Ramos (cell line): Measurements from ENCODE around the gene PTPMT1.
"Not testable (repeated sequence)": the region's sequence is repeated elsewhere in the genome, so short reads cannot be mapped to it uniquely, and the experiment has no call there.

ENCODE experiments used
- in situ Hi-C: fragments of 300-500 bp; cut with MboI; formaldehyde crosslinking; loops from one replicate; pipeline ENCODE4 v1.14.3; 2022; ENCODE audit warnings: low sequenced_read_pairs; ENCODE audit not compliant: unreplicated experiment

PTPMT1 gene

DNA sequence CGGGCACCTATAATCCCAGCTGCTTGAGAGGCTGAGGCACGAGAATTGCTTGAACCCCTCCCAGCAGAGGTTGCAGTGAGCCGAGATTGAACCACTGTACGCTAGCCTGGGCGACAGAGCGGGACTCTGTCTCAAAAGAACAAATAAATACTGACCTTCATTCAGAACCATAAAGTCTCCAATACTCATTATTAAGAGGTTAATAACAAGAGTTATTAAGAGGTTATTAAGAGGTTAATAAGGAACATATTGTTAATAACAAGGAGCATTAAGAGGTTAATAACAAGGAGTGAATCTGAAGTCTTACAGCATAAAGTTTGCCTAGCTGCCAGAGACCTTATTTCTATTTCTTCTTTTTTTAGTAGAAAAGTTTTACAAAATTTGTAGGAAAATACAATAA lies 20.1 kb upstream of the PTPMT1 start:
- in situ Hi-C loops = no loop called here

DNA sequence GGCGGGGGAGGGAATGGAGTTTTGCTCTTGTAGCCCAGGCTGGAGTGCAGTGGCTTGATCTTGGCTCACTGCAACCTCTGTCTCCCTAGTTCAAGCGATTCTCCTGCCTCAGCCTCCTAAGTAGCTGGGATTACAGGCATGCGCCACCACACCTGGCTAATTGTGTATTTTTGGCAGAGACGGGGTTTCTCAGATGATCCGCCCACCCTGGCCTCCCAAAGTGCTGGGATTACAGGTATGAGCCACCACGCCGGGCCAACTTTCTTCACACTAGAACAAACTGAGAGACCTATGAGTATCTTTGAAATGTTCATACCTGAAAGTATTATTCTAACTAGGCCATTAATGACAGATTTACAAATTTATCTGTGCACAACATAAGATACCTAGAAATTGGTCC lies 19.1 kb upstream of the PTPMT1 start:
- in situ Hi-C loops = not testable (repeated sequence)

DNA sequence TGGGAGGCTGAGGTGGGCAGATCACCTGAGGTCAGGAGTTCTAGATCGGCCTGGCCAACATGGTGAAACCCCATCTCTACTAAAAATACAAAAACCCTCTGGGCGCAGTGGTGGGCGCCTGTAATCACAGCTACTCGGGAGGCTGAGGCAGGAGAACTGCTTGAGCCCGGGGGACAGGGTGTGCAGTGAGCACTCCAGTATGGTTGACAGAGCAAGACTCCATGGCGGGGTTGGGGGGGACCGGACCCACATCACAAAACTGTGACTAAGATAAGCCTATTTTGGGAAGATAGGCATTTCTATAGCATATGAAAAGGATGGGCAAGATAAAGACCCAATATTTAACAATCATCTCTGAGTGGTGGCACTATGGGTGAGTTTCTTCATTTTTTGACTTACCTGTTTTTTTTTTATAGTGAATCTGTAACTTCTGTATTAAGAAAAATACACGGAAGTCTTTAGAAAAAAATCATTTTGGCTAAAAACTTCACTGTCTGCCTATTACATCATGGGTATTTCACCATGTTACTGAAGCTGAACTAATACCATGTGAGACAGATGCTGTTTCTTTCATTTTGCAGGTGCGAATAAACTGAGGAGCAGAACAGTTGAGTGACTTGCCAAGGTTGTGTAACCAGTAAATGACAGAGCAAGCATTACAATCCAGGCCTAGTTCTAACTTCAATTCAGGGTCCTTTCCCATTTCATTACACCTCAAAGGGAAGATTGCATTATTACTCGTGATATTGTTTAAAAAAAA lies 14.9 kb upstream of the PTPMT1 start:
- in situ Hi-C loops = no loop called here

DNA sequence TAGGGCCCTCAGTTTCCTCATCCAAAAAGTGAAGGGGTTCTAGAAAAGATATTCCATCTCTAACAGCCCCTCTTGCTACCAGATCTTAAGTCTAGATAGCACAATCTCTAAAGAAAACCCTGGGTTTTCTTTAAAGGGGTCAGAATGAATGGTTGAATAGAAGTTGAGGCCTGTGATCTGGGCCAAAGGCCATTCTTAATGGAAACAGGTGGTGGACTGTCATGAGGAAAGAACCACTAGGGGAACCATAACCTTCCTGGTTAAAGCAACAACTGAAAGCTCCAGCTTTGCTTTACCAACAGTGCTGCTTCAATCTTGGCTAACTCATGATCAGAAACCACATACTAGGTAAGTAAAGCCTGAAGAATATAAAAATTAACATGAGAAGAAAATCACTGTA lies 14.3 kb upstream of the PTPMT1 start:
- in situ Hi-C loops = no loop called here

DNA sequence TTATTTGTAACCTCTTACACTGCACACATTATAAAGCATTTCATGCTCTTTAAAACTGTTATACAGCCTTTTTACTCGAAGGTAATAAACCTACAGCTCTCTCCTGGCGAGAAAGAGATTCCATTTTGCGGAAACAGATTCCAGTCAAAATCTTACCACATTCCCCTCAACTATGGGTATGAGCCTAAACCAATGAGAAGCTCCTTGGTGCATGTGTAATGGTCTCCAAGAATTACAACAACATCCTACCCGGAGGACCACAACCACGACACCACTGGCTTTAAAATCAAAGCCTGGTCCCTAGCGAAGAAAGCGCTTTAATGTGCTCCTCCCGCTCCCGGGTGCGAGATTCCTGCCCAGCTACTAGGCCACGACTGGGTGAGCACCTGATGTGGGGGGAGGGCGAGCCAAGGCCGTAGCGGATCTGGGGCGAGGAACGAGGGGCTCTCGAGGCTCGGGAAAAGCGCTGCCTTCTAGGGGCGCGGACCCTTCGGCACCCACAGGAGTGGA lies 13.3 kb upstream of the PTPMT1 start:
- in situ Hi-C loops = no loop called here

DNA sequence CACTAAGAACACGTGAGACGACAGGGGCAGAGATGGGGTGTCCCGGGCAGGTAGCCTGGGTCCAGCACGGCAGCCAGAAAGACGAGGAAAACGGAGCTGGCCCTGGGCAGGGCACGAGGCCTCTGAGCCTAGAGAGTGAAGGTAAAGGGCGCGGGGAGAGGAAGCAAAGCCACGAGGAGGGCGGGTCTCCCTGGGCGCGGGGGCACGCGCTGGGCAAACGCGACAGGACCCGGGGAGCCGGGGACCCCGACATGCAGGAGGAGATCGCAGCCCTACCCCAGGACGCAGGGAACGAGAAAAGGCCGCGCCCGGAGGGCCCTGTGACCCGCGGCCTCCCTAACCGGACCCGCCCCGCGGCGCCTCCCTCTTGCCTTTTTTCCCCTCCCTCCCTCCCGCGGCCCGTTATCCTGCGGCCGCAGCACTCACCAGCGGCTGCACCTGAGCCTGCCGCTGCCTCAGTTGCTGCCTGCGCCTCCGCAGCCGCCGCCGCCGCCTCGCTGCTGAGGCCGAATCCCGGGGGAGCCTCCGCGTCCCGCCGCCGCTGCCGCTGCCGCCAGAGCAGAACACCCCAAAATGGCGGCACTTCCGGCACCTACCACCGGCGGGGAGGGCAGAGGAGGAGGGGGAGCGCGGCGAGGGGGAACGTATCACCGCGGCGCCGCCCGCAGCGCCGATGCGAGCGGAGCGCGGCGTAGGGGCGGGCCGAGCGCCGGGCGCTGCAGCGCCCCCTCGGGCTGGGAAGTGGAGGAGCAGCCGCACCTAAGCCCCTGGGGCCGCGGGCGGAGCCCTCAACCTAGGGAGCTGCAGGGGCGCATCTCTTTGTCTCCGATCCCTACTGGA lies 12.6 kb upstream of the PTPMT1 start, which contains the start of gene CELF1:
CELF1 (minus strand) TSS at position 567 of the 840 bp plus-strand sequence. CDS start 53,609 bp downstream, outside the sequence.
- in situ Hi-C loops = no loop called here

DNA sequence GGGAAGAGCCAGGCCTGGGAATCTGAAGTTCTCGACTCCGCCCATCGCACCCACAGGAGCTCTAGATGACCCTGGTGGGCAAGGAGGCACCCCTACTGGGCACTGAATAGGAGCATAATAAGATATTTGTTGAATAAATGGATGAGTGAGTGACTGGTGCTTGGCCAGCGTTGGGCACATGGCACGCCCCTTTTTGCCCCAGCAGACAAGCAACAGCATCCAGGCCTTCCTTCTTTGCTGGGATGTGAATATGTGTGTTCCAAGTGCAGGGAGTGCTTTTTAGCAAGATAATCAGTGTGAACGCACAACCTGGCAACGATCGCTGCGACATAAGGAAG lies 12.0 kb upstream of the PTPMT1 start:
- in situ Hi-C loops = no loop called here

DNA sequence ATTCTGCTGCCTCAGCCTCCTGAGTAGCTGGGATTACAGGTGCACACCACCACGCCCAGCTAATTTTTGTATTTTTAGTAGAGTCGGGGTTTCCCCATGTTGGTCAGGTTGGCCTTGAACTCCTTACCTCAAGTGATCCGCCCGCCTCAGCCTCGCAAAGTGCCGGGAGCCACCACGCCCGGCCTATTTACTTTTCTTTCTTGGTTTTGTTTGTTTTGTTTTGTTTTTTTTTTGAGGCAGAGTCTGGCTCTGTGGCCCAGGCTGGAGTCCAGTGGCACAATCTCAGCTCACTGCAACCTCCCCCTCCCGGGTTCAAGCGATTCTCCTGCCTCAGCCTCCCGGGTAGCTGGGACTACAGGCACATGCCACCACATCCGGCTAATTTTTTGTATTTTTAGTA lies 8.4 kb upstream of the PTPMT1 start:
- in situ Hi-C loops = not testable (repeated sequence)

DNA sequence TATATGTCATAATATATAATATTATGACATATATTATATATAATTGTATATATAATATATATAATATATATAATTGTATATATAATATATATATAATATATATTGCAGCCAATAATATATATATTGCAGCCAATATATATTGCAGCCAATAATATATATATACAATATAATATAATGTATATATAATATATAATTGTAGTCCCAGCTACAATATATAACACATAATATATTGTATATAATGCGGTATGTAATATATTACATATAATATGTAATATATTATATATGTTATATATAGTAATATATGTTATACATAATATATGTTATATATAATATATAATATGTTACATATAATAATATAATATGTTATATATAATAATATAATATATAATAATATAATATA lies 6.7 kb upstream of the PTPMT1 start:
- in situ Hi-C loops = no loop called here

DNA sequence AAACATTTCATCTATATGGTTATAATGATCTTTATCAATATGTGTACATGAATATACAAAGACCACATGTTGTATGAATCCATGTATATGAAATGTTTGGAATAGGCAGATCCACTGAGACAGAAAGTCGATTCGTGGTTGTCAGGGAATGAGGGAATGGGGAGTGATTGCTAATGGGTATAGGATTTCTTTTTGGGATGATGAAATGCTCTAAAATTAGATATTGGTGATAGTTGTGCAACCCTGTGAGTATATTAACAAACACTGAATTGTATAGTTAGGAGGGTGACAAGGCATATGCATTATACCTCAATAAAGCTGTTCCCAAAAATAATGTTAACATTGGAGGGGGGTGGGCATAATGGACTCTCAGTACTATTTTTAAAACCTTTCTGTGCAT lies 5.0 kb upstream of the PTPMT1 start:
- in situ Hi-C loops = no loop called here

DNA sequence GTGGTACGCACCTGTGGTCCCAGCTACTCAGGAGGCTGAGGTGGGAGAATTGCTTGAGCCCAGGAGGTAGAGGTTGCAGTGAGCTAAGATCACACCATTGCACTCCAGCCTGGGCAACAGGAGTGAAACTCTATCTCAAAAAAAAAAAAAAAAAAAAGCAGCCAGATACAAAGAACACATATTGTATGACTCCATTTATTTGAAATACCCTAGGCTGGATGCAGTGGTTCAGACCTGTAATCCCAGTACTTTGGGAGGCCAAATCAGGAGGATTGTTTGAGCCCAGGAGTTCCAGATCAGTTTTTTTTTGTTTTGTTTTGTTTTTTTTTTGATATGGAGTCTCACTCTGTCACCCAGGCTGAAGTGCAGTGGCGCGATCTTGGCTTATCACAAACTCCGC lies 3.0 kb upstream of the PTPMT1 start:
- in situ Hi-C loops = not testable (repeated sequence)

DNA sequence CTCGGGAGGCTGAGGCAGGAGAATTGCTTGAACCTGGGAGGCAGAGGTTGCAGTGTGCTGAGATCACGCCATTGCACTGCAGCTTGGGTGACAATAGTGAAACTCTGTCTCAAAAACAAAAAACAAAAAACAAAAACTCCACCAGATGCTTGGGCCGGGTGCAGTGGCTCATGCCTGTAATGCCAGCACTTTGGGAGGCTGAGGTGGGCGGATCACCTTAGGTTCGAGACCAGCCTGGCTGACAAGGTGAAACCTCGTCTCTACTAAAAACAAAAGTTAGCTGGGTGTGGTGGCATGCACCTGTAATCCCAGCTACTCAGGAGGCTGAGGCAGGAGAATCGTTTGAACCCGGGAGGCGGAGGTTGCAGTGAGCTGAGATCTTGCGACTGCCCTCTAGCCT lies 1.0 kb upstream of the PTPMT1 start:
- in situ Hi-C loops = not testable (repeated sequence)

DNA sequence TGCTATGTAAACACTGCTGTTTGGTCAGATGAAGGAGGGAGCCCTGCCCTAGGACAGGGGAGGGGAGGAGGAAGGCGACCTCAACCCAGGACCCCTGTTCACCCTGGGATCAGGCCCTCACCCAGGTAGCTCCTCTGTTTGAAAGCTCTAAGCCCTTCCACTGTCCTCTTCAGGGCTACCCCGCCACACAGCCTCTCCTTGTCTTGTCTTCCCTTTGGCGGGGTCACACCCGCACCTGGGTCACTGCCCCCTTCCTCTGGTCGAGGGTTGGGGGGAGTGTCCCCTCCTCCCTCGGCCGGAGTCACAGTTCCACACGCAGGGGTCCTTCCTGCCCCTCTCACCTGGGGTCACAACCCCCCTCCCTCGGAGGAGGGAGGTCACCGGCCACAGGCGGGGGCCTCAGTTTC lies 463 bp upstream of the PTPMT1 start:
- in situ Hi-C loops = no loop called here

DNA sequence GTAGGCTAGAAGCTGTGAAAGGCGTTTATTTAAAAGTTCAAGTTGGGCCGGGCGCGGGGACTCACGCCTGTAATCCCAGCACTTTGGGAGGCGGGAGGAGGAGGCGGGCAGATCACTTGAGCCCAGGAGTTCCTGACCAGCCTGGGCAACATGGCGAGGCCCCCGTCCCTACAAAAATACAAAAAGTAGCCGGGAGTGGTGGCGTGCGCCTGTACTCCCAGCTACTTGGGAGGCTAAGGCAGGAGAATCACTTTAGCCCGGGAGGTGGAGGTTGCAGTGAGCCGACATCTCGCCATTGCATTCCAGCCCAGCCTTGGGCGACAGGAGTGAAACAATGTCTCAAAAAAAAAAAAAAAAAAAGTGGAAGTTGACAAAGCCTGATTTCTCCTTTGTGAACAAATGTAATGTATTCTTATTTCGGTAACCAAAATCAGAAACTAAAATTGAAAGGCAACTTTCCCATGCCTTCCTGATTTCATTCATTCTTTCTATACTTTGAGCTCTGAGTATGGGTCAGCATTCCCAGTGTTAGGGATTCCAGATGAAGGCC lies 825 bp downstream of the PTPMT1 start:
- in situ Hi-C loops = no loop called here

DNA sequence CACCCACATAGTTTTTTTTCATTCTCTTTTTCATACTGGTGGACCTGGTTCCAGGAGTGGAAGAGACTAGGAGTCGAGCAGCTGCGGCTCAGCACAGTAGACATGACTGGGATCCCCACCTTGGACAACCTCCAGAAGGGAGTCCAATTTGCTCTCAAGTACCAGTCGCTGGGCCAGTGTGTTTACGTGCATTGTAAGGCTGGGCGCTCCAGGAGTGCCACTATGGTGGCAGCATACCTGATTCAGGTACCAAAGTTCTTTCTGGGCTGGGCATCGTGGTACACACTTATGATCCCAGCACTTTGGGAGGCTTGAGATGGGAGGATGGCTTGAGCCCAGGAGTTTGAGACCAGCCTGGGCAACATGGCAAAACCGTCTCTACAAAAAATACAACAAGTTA lies 4.2 kb downstream of the PTPMT1 start:
- in situ Hi-C loops = no loop called here

DNA sequence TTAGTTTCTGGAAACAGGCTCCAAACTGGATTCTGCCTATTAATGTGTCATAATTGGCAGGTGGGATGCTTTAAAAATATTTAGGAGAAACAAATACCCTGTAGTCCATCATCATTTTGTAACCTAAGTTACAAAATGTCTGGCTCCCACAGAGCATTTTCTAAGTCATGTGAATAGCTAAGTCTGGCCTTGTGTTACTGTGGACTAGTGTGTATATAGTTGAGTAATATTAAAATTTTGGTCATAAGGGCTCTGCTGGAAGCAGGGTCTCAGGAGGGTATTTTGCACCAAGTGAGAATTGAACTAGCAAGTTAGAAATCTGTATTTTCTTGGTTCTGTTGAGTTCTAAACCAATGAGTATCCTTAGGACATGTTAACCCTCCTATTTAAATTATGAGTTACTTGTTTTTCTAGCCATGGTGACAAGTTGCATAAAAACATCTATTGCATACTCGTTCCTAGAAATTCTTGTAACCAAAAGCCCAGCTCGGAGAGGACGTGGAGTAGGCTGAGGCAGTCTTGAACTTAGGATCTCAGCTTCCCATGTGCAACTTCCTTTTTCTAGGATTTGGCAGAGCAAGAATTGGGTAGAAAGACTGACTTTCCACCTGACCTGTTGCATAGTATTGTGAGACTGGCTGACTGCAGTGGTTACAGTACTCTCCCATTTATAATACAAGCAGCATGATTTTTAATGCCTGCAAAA lies 5.4 kb downstream of the PTPMT1 start:
- in situ Hi-C loops = no loop called here

DNA sequence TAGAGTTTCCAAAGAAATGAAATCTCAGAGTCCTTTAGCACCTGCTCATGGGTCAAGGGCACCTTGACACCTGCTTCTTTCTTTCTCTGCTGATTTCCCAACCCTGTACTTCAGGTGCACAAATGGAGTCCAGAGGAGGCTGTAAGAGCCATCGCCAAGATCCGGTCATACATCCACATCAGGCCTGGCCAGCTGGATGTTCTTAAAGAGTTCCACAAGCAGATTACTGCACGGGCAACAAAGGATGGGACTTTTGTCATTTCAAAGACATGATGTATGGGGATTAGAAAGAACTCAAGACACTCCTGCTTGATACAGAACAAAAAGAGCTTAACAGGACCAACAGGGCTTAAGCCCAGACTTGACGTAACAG lies 5.9 kb downstream of the PTPMT1 start:
- in situ Hi-C loops = no loop called here

DNA sequence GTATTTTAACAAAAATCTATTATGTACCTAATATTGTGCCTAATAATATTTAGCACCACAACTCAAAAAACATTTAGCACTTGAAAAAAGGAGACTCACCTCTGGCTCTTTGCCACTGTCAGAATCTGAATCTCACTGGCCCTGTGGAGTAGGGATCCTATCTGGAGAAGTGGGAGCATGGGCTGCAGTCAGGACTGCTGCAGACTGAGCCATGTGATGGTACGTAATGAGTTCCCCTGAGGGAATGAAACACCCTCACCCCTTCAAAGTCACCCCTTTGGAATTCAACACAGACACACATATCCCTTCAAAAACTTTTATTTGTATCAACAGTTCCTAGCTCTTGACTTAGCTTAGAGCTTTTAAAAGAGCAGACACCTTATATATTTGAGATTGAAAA lies 6.5 kb downstream of the PTPMT1 start:
- in situ Hi-C loops = no loop called here

DNA sequence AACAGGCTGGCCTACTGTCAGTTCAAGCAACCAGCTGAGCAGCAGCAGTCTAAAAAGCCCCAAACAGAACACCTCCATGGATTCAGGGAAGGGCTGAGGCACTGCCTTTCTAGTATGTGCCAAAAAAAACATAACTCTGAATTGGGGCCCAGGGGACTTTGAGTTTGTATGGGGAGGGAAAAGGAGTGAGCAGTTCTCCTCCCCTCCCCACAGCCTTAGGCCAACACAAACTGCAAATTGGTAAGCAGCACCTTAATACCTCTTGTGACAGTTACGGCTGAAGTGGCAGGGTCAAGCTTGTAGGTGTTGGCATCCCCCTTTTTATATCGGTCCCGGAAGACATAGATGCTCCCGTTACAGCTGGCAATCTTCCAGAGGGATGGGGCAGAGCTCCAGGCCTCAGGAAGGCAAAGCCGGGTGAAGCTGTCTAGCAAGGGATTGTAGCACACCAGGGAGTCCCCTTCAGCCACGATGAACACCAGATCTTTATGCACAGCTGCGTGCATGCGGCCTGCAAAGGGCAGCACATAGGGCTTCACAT lies 7.4 kb downstream of the PTPMT1 start:
- in situ Hi-C loops = no loop called here

DNA sequence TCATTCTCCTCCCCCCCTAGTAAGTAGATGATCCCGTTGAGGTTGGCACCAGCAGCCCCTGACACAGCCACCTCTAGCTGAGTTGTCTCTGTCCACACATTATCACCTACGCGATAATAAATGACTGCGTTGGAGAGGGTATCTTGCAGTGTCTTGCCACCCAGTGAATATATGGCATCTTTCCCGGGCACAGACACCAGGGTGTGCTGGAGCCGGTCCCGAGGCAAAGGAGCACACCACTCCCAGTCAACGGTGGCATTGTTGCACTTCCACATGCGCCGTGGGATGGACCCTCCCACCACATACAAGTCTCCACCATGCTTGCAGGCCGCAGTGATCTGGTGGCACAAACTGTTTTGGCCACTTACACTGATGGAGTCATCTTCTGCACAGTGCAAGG lies 7.9 kb downstream of the PTPMT1 start:
- in situ Hi-C loops = no loop called here
